Measurements from ENCODE around the gene AK4.

DNA sequence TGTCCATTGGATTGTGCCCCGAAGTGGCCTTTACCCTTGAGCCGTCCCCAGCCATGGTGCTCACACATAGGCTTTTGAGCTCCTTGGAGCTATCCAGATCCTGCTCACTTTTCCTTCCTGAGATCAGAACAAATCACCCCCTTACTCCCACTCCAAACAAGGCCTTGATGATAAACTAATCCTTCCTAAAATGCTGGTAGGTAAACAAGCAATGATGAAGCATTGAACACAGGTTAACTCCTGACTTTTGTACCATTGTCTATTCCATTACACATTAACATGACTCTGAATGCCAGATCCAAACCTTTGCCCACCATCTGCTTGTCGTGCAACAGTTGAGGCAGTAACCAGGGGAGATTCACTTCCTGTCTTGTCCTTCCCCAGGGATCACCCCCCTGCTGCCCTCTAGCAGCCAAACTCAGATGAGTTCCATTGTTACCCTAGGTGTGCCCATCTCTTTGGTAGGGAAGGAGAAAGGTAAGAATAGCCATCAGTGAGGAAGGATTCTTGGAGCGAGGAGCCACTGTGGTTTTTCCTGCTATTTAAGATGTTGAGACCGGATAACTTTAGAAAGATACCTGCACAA is 81.8 kb downstream of the AK4 start:
- TF ChIP-seq, protein P1, sequence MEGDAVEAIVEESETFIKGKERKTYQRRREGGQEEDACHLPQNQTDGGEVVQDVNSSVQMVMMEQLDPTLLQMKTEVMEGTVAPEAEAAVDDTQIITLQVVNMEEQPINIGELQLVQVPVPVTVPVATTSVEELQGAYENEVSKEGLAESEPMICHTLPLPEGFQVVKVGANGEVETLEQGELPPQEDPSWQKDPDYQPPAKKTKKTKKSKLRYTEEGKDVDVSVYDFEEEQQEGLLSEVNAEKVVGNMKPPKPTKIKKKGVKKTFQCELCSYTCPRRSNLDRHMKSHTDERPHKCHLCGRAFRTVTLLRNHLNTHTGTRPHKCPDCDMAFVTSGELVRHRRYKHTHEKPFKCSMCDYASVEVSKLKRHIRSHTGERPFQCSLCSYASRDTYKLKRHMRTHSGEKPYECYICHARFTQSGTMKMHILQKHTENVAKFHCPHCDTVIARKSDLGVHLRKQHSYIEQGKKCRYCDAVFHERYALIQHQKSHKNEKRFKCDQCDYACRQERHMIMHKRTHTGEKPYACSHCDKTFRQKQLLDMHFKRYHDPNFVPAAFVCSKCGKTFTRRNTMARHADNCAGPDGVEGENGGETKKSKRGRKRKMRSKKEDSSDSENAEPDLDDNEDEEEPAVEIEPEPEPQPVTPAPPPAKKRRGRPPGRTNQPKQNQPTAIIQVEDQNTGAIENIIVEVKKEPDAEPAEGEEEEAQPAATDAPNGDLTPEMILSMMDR (IDR thresholded peaks at IDR 0.05; ENCODE audit: poor library complexity): no peak
- TF ChIP-seq EZH2phosphoT487 (IDR thresholded peaks at IDR 0.05; ENCODE audit: low read depth, severe bottlenecking, unreplicated experiment): no peak
